Stomach (tissue), 4 donors: ENCODE results near the gene MRPL43.

Source experiments
- CTCF ChIP-seq, 7 experiments: fragments of 450-650 bp in 4 of 7; fragments of 200-600 bp in 3 of 7; sonication (generic) in 3 of 7; IDR thresholded peaks; one replicate each; pipeline ENCODE4 v1.5.1; 2016 to 2019; ENCODE audit warnings: antibody characterized with exemption in 7 of 7, control low read depth in 2 of 7, mild to moderate bottlenecking in 1 of 7
- EP300 ChIP-seq: sonication (generic); formaldehyde crosslinking; IDR thresholded peaks from one replicate; pipeline ENCODE4 v1.6.1; 2017; ENCODE audit warnings: antibody characterized with exemption
- POLR2A ChIP-seq, 4 donors: fragments of 450-650 bp; IDR thresholded peaks; one replicate each; pipeline ENCODE4 v1.6.1; 2016; ENCODE audit warnings: antibody characterized with exemption in 4 of 4, control low read depth in 2 of 4, mild to moderate bottlenecking in 1 of 4, moderate library complexity in 1 of 4
- POLR2AphosphoS5 ChIP-seq, 3 donors: sonication (generic); formaldehyde crosslinking; IDR thresholded peaks; one replicate each; pipeline ENCODE4 v1.6.1; 2016; ENCODE audit warnings: antibody characterized with exemption in 3 of 3

GRCh38 chr10:101031128-101031795 lies 44.0 kb upstream of the MRPL43 start, which contains the start of the genes PDZD7 and SFXN3:
- TF ChIP-seq CTCF (IDR thresholded peaks at IDR 0.05) (no peak), POLR2A (IDR thresholded peaks at IDR 0.05) (peak in 1 of 4 donors; percentile 29), POLR2AphosphoS5 (IDR thresholded peaks at IDR 0.05) (peak; percentile 6 to 70 (median 59)), EP300 (no peak)
